GM23248 (cell line): Measurements from ENCODE around the gene MAGEB1.

ENCODE experiments used
- EZH2 ChIP-seq: fragments of 200-600 bp; sonication (generic); IDR thresholded peaks from 2 replicates; pipeline ENCODE4 v1.6.1; 2018; ENCODE audit warnings: antibody characterized with exemption, mild to moderate bottlenecking; ENCODE audit not compliant: insufficient read depth, poor library complexity, severe bottlenecking
- EZH2phosphoT487 ChIP-seq: fragments of 200-600 bp; sonication (generic); IDR thresholded peaks from 2 replicates; pipeline ENCODE4 v1.6.1; 2018; ENCODE audit warnings: antibody characterized with exemption, moderate library complexity, mild to moderate bottlenecking, low read depth; ENCODE audit not compliant: insufficient read depth

GRCh38 chrX:30246769-30247489 is at the start of gene MAGEB1:
- TF ChIP-seq EZH2phosphoT487 (no peak), EZH2 (no peak)
